HFF-Myc (cell line): ENCODE results near the gene STK32C.

Source experiments
- DNase-seq: peaks from one replicate; pipeline ENCODE4 v3.0.0-alpha.2; 2011; ENCODE audit warnings: low read depth; ENCODE audit errors: extremely low read depth
- H3K4me3 ChIP-seq: replicated peaks from 2 replicates; pipeline ENCODE4 v1.5.1; 2011; ENCODE audit warnings: low read depth, mild to moderate bottlenecking, control low read depth, low read length
- CTCF ChIP-seq: IDR thresholded peaks from 2 replicates; pipeline ENCODE4 v1.5.1; 2012; ENCODE audit warnings: mild to moderate bottlenecking, low read depth, low read length, control low read depth; ENCODE audit errors: missing control alignments

The STK32C gene

GRCh38 chr10:132187430-132188138 is 120.2 kb downstream of the STK32C start:
- peak overlapping the region; percentile 41 for H3K4me3 ChIP-seq
- no peak for TF ChIP-seq CTCF
- no peak for DNase-seq

- TF ChIP-seq CTCF = no peak
- H3K4me3 ChIP-seq = peak within 1 kb of the TSS; percentile 41
- no peak for DNase-seq
These were observed 121.0 kb downstream of the STK32C start, which contains the start of gene DPYSL4 for GRCh38 chr10:132186488-132187429. Gene DPYSL4, plus strand, starts transcription at chr10:132186948. Its CDS starts 116 bp downstream, at chr10:132187064.

GRCh38 chr10:132185601-132186487 is 121.9 kb downstream of the STK32C start:
- H3K4me3 ChIP-seq = 0 out of 2 replicates have a peak overlapping the region, but pooled peaks have one; percentile 11
- TF ChIP-seq CTCF = no peak
- no peak for DNase-seq

DNA sequence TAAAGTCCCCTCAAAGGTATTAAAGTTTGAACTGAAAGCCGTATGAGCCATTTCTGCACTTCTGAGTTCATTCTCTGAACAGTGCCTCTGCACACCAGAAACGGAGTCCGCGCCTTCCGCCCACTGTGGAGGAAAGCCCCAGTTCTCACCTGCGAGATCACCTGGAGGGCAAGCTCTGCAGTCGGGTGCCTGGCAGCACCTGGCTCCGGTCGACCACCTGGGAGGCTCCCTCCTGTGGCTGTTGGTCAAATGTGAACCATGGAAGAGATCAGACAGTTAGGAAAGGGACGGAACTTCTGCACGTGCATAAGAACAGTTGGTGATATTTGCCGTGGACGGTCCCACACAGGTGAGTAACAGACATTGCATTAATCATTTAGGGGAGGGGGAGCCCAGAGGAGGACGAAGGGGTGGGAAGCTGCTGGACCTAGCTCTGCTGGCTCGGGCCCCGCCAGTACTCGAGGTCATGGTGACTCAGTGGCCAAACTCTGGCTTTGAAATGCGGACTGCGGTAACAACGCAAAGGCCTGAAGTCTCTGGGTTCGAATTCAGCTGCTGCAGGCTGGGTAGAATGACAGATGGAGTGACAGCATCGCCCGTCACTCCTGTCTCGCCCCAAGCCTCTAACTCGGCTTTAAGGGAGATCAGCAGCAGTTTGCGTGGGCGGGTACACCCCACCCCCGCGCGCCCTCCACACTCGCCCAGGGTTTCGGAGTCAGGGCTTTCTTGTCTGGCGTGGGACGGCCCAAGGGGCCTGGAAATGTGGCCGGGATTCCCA is 122.7 kb downstream of the STK32C start:
- TF ChIP-seq CTCF = no peak
- H3K4me3 ChIP-seq = no peak overlapping the region
- no peak for DNase-seq

GRCh38 chr10:132183046-132183445 is 124.7 kb downstream of the STK32C start:
- no peak for DNase-seq
- TF ChIP-seq CTCF = no peak
- no peak overlapping the region for H3K4me3 ChIP-seq
